Activated CD4-positive, alpha-beta T cell treated with anti-CD3 and anti-CD28 coated beads, Interleukin-10, Interleukin-2, amounts not matched to agents 100 ng/mL and 50 ng/mL, durations not matched to agents 16 hours and 8 hours (primary cell): ENCODE data around the gene HS3ST4.

Experiments used
- DNase-seq: peaks from one replicate; pipeline ENCODE4 v3.0.0-alpha.2; 2020

HS3ST4 gene

DNA sequence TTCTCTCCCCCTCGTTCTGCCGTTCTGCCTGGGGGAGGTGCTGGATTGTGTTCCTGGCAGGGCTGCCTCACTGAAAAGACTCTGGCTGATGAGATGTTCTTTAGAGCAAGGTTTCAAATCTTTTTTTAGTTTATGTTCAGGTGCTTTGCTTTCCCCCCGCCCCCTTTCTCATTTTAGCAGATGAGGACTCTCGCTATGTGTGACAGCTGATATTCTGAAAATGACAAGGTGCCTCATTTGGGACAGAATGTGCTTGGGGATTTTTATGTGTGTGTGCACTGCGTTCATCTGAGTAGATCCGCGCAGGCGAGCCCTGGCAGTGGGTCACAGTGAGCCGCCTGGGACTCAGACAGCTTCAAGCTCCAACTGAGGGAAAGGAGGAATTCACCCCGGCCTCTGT, 205.9 kb downstream of the HS3ST4 start:
- DNase-seq = no peak

DNA sequence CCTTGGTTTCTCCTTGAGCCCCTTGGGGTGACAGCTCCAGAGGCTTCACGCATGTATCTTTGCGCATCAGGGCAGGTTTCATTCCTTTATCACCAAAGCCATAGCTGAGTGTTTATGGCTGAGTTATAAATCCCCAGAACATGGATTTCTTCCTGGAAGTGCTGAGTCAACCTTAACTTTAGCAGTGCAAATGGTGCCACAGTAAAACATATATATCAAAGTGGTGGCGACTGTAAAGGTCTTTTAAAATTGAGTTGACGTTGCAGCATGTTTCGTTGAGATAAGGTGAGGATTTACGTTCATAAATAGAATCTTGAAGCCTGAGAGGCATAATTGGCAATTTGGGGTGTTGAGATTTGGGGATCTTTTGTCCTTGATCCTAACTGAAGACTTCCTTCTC, 214.1 kb downstream of the HS3ST4 start:
- DNase-seq = no peak

DNA sequence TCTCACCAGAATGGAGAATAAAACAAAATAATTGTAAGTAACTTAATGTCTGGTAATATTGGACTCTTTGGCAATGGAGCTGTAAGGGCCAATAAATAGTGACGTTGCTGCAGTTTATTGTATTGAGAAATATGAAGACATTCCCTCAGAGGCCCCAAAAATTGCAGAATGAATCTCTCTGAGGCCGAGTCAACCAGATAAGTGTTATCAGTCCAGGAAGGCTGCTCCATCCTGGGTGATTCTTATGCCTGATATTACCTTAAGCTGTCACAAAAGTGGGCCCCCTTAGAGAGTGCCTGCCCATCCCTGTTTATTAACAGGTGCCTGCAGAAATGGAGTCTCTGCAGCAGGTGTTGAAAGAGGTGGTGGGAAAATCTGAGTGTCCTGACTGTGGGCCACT, 219.2 kb downstream of the HS3ST4 start:
- no peak for DNase-seq

DNA sequence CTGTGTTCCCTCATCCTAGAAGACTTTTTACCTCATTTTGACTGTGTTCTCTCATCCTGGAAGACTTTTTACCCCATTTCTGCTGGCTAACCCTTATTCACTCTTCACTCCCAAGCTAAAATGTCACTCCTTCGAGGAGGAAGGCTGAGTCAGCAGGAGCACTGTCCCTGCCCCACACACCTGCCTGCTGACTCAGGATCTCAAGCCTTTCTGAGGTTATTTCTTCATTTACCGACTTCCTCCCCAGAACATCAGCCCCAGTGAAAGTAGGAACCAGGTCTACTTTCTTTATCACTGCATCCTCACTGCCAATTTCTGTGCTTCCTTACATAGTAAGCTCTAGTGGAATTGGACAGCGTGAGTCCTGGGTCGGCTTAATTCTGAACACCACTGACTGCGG, 220.6 kb downstream of the HS3ST4 start:
- DNase-seq = no peak

DNA sequence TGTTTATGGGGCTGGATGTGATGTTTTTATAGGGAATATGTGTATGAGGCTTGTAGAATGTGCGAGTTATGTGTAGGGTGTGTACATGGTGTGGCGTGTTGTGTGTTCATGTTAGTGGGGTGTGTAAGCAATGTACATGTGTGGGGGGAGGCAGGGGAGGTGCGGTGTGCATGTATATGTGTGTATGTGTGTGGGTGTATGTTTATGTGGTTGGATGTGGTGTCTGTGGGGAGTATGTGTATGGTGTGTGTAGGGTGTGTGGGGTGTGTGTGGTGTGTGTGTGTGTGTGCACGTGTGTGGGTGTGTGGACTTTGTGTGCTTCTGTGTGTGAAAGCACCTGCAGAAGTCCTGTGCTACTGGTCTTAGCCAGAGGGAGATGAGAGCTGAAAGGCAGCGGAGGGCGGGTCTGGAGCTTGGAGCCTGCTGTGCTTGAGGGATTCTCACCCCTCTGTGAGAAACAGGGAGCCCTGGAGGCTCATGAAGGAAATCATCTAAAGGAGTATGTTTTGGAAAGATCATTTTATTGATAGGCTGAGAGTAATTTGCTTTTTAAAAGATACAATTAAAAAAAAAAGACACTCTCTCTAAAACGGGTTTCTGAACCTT, 222.7 kb downstream of the HS3ST4 start:
- no peak for DNase-seq

DNA sequence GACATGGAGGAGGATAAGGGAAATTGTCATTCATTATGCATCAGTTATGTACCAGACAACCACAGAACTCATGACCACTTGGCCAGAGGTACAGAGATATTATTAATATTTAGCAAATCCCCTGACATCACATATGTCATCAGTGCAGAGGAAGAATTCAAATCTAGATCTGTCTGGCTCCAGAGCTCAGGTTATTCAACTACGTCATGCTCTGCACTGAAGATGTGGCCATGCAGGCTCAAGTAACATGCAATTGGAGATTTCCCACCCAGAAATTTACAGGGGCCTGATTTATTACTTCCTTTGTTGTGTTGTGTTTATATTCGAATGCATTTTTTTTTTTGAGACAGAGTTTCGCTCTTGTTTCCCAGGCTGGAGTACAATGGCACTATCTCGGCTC, 224.3 kb downstream of the HS3ST4 start:
- DNase-seq = no peak

DNA sequence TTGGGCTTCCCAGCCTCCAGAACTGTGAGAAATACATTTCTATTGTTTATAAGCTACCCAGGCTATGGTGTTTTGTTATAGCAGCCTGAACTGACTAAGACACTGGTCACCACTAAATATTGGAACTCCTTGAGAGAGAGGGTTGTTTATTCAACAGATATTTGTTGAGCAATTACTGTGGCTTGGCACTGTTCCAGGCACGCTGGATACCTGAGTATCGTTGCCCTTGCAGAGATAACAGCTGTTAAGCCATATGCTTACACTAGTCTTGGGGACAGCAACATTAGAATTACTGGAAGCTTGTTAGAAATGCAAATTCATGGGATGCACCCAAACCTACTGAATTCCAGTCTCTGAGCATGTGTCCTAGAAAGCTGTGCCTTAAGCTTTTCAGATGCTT, 230.7 kb downstream of the HS3ST4 start:
- no peak for DNase-seq

DNA sequence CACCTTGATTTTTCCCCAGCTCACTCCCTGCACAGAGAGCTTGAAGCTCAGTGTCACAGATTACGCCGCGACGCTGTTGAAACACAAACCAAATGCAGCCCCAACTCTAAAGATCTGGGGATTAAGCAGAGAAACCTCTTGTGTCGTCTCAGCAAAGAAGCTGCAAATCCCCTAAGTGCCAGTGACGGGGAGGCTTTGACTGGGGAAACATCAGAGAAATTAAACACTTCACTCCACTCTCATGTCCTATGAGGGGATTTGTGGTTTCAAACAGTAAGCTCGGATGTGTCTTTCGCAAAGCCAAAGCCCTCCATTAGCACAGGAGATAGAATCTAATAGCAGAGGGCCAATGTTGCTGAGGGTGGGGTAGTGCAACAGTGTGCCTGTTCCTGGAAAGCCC, 233.7 kb downstream of the HS3ST4 start:
- DNase-seq = no peak

DNA sequence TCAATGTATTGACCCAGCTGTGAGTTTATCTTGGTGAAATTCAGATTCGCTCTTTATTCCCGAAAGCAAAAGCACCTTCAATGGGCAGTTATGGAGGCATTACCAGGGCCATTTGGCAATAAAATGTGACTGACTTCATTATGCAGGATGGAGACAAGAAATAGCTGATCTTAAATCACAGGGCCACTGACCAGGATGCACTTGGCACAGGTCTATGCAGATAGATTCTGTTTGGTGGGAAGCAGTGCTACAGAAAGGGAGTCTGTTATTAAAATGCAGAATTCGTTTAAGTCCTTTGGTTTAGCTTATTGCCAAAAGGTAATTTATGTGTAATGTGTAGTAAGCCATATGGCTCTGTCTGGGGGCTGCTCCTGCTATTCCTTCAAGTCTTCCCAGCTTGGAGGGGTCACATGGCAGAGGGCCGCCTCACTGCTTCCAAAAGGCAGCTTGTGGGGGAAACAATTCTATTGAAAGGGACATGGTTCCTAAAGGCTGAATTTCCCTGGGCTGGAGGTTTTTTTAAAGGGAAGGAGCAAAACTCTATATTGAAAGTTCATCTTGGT, 239.8 kb downstream of the HS3ST4 start:
- DNase-seq = no peak

DNA sequence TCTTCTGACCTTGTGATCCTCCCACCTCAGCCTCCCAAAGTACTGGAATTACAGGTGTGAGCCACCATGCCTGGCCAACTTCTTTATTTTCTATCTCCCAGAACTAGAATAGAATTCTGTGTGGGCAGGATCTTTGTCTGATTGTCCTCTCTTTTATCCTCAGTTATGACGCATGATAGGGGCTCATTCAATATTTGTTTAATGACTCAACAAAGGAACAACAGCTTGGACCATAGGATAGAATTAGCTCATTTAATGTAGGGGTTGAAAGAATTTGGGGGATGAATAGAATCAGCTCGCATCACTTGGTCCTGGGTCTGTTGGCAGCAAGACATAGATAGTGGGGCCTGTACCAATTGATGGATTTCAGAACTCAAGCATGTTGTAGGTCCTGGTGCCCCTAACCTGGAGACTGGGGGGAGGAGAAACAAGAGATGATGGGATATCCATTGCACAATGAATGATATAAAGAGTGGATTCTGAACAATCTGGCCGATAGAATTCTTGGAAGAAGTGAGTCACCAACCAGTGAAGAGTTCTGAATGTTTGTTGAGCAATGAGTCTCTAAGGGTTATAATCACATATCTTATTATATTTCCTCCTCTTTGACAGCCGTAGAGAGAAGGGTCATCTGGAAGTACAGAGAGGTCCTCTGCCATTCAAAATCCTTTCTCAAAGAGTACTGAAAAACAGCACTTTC, 250.2 kb downstream of the HS3ST4 start:
- DNase-seq = no peak

DNA sequence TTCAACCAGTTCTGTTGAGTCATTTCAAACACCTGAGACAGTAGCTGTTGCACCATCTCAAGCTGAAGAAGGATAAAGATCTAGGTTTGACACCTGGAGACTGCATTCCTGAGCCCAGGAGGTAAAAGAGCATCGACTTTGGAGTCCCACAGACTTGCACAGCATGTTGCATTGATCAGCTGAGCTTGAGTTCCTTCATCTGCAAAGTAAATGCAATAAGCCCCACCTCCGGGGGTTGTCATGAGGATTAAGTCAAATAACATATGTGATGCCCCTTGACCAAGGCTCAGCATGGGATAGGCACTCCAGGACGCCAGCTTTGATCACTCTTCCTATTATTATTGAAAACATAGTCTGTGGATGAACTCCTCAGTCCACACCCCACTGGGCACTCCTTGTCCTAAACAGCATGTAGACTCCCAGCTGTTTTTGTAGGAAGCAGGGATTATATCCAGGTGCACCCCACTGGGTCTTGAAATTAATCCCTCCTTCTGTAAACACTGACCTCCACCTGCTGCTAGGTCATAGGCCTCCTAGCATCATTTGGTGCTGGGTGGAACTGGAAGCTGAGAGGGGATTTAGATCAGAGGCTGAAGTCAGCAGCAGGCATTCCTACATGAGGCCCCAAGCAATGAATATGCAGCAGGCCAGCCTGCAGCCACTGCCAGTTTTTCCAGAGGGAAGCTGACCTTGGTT, 259.0 kb downstream of the HS3ST4 start:
- DNase-seq = no peak

DNA sequence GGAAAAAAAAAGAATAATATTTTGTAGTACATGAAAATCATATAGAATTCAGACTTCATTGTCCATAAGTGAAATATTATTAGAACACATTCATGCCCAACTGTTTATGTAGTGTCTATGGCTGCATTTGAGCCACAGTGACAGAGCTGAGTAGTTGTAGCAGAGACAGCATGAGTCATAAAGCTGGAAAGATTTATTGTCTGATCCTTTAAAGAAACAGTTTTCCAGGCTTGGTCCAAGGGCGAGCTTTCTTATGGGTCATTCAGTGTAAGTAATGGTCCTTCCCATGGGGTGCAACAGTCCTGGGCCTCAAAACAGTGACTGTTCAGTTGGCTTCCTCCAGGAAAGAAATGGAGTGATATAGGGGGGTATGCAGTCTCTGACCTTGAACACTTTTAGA, 260.2 kb downstream of the HS3ST4 start:
- DNase-seq = no peak

DNA sequence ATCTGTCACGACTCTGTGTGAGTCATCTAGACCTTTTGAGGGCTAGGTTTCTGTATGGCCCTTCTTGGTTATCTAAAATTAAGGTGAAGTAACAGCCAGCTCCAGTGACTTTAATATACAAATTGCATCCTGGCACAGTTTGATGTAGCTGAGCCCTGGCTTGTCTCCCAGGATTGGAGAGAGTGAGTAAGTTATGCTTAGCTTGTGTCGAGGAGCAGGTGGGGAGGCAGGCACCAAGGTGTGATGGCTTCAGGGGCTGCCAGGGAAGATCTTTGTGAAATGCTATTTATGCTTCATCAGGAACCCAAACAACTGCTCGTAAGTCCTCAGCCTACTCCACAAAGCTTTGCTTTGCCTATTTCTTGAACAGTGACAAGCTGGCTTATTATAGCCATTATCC, 261.2 kb downstream of the HS3ST4 start:
- DNase-seq = no peak

DNA sequence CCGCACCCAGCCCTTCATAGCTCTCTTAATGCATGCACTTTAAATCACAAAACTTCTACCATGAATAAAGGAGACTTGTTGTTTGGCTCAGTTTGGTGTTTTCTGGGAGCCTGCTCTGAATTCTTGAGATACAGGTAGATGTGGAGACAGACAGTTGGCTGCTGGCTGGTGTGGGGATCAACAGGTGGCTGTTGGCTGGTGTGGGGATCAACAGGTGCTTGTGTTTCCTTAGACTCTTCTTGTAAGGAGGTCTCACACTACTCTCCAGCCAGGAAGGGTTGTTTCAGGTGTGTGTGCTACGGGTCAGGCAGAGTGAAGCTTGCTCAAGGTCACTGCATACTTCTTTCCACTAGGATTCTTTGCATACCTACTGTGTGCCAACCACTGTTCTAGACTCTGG, 265.9 kb downstream of the HS3ST4 start:
- no peak for DNase-seq

DNA sequence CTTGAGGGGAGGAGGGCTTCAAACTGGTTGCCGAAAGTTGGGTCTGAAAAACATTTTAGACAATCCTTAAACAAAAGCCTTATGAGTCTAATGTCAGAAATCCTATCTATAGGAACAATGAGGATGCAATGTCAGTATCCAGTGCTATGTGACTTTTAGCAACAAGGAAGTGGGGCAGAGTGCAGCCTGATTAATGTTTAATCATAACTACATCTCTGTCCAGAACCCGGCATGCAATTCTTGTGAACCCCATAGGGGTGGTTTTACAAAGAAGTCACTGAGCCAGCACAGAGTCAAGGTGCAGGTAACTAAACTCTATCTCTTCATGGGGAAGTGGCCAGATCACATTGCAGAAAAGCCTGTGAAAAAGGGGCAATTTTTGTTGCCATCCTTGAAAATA, 267.5 kb downstream of the HS3ST4 start:
- DNase-seq = no peak

DNA sequence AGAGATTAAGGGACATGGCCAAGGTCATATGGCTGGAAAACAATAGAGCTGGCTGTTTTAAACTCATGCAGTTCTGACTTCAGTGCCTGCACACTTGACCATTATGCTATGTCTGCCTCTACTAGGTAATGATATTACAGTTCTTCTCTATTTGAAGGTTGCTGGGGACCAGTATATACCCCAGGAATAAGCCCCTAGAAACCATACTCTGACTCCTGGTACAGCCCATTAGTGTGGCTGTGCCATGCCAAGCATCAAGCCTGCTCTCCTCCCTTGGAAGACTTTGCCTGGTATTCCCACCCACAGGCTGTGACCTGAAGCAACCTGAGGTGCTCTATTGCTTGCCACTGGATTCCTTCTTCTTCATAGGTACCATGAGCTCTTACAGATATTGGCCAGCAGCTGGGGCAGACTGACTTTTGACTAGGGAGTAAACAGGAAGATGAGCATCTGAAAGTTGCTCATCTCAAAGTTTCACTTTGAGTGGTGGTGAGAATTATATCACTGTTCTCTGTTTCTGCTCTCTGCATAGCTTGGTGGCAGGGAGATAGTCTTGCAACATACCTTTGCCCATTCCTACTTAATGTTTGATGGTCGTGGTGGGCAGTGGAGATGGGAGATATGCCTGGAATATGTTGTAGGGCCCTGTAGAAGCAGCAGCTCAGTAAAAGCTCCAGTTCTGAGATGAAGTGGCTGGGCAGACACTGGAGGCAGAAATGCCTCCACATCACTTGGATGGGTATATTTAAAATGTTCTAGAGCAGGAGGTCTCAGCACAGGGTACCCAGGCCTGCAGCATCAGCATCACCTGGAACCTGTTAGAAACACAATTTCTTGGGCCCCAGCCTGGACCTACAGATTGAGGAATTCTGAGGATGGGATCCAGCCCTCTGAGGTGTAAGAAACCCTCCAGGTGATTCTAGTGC, 274.7 kb downstream of the HS3ST4 start:
- peak; percentile 86 for DNase-seq

DNA sequence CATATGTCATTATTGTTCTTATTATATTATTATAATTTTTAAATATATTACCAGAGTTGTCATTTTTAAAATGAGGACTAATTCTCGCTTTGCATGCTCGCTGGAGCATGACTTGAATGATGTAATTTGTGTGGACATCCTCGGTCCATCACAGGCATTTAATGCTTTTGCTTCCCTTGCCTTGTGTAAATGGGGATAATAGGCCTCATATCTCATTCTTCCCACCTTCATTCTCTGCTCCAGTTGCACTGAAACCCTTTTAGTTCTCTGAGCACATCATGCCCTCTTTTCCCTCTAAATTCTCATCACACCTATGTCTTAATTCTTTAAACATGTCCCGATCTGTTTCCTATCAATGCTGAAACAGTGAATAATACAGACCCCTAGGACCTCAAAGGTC, 285.4 kb downstream of the HS3ST4 start:
- no peak for DNase-seq

DNA sequence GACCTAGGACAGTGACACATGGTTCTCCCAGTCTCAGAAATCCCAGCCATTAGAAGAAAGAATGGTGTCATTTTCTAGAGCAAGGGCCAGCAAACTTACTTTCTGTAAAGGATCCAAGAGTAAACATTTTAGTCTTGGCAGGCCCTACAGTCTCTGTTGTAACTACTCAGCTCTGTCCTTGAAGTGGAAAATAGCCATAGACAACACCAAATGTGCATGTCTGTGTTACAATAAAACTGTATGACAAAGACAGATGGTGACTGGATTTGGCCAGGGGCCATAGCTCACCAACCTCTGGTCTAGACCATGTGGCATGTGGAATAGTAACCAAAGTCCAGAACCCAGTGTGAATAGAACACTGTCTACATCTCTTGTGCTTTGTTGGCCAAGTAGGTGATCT, 286.5 kb downstream of the HS3ST4 start:
- no peak for DNase-seq

DNA sequence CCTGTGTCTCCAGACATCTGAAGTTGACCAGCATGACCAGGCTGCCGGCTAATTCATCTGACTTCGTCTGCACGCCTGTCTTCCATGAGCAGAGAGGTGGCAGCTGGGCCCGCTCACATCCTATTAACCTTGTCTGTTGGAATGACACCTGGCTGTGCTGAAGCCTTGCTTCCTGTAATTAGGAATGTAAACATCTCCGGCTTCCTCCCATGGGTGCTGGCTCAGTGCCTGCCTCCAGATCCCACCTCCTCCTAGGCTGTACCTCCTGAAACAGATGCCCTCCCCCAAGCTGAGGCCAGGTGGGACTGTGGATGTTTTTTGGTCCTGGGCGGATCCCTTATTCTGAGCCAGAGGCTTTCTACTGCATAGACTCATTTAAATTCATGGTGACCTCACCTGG, 296.3 kb downstream of the HS3ST4 start:
- DNase-seq = no peak

DNA sequence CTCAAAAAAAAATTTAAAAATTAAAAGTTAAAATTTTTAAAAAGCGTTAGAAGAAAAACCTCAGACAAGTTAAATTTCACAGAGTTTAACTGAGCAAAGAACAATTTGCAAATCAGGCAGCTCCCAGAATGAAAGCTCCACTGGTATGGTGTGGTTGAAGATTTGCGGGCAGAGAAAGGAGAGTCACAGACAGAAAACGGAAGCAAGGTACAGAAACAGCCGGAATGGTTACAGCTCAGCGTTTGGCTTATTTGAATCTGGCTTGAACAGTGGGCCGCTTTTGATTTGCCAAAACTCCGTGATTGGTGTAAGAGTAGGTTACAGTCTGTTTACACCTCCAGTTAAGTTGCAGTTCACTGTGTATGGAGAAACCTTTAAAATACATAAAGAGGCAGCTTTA, 297.1 kb downstream of the HS3ST4 start:
- no peak for DNase-seq

DNA sequence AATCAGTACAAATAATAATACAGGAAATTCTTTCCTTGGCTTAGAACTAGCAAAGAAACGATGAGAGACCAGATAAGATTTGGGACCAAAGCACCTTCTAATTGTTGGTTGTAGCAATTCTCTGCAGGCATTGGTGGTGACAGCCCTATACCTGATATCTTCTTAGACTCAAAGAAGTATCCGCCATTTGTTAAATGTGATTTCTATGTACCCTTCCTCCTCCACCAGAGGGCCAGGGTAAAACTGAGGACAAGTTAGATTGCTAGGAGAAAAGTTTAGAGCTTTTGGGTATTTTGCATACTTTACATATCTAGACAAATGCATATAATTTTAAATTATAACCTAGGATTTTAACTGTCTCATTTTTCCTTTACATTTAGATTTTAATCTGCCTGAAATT, 304.3 kb downstream of the HS3ST4 start:
- no peak for DNase-seq

DNA sequence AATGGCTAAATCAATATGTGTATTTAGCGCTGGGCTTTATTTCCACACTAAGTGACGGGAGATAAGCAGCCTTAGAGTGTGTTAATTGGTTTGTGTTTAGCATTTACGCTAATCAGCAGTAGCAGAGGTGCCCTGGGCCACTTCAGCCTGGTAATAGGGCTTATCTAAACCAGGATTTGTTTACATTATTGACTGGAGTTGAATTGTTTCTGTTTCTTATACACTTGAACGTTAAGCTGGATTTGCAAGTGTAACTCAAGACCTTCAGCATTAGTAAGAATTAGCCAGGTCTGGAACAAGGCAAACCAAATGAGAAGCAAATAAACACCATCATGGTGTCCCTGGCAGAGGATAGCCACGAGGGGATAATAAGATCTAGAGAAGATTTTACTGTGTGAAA, 313.6 kb downstream of the HS3ST4 start:
- no peak for DNase-seq

DNA sequence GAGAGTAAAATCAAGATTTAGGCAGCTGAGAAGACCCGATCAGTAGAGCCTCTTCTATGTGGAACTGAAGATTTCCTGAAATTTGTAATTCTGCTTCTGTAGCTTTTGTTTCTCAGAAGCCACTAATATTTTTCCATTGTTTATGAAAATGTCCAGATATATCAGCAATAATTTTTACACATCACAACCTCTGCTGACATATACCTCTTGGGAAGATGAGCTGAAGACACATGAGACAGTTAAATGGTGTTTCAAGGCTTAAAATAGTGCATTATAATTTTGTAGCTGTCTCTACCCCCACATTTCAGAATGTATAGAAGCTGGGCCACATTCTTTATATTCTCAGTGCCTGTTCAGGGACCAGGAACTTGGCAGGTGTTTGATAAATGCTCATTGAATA, 320.6 kb downstream of the HS3ST4 start:
- DNase-seq = no peak
